Stimulated activated CD4-positive, alpha-beta T cell treated with anti-CD3 and anti-CD28 coated beads, Interleukin-4, amount 100 ng/mL, for 1 hour (primary cell): Measurements from ENCODE around the gene SLC35F4.
"Not testable (repeated sequence)": the region's sequence is repeated elsewhere in the genome, so short reads cannot be mapped to it uniquely, and the experiment has no call there.

Experiments used
- DNase-seq: peaks from one replicate; pipeline ENCODE4 v3.0.0-alpha.2; 2020

SLC35F4 gene

DNA sequence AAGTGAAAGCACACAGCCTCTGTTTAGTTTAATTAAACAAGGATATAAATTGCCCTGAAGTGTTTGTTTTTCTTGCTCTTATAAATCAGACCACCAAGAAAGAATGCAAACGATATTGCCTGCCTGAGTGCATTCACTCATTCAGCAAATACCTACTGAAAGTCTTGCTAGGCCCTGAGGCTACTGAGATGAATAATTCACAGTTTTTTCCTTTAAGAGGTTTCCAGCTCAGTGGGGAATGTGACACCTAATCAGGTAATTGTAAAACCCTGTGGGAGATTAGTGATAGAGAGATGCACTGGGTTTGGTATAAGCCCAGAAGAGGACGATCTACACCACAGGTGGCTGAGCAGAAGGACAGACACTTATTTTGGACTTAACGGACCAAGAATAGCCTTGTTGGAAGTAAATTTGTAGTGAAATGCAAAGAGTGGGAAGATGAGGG lies 151.4 kb downstream of the SLC35F4 start:
- DNase-seq = no peak

GRCh38 chr14:57712698-57713097 lies 153.2 kb downstream of the SLC35F4 start:
- no peak for DNase-seq

GRCh38 chr14:57712102-57712501 lies 153.8 kb downstream of the SLC35F4 start:
- no peak for DNase-seq

DNA sequence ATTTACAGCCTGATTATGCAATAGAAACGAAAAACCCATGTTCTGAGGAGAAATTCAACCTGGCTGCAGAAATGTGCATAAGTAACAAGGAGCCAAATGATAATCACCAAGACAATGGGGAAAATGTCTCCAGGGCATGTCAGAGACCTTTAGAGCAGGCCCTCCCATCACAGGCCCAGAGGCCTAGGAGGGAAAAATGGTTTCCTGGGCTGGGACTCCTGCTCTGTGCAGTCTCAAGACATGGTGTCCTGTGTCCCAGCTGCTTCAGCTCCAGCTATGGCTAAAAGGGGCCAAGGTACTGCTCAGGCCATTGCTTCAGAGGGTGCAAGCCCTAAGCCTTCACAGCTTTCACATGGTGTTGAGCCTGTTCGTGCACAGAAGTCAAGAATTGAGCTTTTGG lies 156.0 kb downstream of the SLC35F4 start:
- no peak for DNase-seq

GRCh38 chr14:57709086-57709485 lies 156.8 kb downstream of the SLC35F4 start:
- not testable (repeated sequence) for DNase-seq

DNA sequence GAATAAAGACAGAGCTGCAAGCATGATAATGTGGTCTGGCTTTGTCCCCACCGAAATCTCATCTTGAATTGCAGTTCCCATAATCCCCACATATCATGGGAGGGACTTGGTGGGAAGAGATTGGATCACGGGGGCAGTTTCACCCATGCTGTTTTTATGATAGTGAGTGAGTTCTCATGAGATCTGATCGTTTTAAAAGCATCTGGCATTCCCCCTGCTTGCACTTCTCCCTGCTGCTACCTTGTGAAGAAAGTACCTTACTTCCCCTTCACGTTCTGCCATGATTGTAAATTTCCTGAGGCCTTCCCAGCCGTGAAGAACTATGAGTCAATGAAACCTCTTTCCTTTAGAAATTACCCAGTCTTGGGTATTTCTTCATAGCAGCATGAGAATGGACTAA lies 158.7 kb downstream of the SLC35F4 start:
- DNase-seq = no peak

GRCh38 chr14:57704763-57705162 lies 161.1 kb downstream of the SLC35F4 start:
- no peak for DNase-seq

DNA sequence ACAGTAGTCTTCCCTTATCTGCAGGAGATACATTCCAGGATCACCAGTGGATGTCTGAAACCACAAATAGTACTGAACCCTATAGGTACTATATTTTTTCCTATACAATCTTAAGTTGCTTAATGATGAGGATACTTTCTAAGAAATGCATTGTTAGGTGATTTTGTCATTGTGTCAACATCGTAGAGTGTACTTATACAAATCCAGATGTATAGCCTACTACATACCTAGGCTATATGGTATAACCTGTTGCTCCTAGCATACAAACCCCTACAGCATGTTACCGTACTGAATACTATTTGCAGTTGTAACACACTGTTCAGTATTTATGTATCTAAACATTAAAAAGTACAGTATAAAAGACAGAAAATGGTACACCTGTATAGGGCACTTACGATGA lies 165.9 kb downstream of the SLC35F4 start:
- DNase-seq = no peak

GRCh38 chr14:57692671-57693070 lies 173.2 kb downstream of the SLC35F4 start:
- no peak for DNase-seq

DNA sequence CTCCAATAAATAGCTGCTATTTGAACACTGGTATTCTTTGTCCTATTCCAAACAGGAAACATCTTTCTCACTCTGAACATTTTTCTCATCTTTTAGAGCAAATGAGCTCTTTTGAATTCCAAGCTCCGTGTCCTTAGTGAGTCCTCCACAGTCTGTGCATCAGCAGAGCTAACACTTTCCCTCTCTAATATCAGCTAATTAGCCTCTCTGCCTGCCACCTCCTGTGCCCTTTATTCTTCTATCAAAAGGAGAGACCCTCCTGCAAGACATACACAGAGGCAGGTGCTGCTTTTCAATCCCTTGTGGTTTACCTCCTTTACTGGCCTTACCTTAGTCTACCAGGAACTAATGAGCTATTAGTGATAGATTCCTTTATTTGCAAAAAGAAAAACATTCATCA lies 178.5 kb downstream of the SLC35F4 start:
- no peak for DNase-seq

GRCh38 chr14:57686304-57686703 lies 179.6 kb downstream of the SLC35F4 start:
- no peak for DNase-seq

DNA sequence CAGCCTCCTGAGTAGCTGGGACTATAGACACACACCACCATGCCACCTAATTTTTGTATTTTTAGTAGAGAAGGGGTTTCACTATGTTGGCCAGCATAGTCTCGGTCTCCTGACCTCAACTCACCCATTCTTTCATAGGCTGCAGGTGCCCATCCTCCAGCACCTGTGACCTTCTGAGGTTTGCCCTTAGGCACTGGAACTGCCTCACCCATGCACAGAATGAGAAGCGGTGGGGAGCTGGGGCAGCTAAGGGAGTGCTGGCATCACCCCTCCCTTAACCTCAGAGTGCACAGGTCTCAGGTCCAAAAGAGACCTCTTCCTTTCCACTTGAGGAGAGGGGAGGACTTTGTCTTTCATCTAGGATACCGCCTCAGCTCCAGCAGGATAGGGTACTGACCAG lies 194.9 kb downstream of the SLC35F4 start:
- no peak for DNase-seq

- DNase-seq = no peak
Measured at GRCh38 chr14:57660208-57660607, 205.7 kb downstream of the SLC35F4 start.

DNA sequence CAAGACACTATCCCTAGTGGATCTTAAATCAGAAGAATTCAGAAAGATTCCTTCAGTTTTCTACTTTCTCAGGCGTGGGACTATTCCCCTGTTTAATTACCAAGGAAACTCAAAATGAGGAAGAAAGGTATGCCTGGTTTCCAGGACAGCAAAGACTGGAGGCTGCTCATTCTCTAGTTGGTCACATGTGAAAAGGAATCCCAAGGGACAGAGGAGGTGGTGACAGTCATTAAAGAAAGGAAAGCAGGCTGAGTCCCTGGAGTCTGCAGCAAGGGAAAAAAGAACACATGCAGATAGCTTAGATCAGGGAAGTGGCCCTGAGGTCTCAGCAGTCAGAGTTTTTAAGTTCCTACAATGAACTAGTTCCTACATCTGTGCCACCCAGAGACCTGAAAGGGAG lies 206.8 kb downstream of the SLC35F4 start:
- no peak for DNase-seq

DNA sequence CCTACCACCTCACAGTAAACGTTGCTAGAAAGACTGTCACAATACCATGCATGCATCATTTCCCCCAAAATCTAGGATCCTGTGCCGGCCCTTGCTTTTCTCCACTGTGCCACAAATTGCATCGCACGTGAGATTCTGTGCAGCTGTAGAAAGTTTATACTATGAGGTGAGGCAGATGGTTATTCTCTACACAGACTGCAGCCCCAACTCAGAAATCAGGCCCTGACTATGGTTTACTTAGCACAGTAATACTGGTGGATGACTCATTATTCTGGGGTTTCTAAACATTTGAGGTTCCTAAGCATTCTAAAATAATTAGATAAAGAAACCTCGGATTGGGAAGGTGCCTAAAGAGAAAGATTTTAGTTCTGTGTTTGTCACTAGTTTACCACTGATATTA lies 208.4 kb downstream of the SLC35F4 start:
- no peak for DNase-seq

DNA sequence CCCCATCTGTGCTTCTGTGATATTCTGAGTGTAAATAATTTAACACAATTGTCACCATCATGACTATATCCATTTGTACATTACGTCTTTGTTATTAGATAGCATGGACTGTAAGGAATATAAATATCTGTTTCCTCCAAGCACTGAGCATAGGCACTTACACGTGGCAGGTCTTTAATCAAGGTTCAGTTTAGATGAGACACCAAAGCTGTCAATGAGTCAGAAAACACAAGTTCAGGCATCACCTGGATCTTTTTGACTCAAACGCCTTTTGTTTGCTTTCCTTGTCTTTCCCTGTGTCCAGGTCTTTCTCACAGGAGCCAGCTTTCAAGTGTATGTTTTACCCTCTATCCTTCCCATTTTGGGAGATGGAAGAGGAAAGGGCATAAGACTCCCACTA lies 209.0 kb downstream of the SLC35F4 start:
- DNase-seq = no peak

DNA sequence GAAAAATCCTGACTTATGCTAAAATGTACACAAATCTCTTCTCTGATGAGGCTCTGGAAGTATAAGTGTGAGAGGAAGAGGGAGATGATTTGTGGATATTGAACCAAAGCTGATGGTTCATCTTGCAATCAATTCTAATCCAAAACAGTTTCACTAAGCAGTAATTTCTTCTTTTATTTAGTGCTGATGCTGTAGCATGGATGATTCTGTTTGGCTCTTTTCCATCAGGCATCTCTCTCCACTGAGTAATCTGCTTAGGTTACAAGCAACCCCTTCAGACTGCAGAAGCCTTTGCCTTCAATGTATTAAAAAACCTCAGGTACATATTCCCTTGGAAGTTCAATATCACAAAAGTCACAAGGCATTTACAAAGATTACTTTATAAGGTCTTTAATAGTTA lies 213.1 kb downstream of the SLC35F4 start:
- DNase-seq = no peak

DNA sequence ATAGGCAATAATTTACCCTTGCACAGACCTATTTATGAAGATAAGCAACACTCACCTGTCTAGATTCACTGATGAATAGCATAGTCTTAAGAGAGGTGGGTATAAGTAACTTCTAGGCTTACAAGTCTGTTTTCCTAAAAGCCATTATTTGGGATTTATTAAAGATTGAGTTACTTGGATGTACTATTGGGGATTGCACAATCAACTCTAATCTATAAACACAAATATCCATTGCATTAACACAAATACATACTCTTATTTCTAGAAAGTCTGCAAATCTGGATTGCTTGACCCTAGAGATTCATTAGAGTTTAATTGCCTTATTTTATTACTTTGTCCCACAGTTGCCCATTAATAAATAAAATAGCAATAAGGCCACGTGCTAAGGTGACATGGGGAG lies 224.1 kb downstream of the SLC35F4 start:
- DNase-seq = no peak

DNA sequence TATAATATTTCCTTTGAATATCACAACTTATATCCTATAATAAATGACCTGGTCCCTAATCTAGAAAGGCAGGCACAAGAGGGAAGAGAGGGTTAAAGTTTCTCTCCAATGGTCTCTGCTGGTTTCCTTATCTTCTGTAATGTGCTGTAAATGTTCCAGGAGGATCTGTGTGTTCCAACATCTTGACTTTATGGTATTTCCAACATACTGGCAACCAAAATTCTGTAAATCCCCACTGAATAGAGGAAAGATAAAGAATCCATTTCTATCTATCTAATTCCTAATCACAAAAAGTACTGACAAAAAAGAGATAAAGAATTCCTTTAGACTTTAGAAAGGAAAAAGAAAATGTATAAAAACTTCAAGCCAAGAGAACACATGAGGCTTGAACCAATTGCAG lies 225.9 kb downstream of the SLC35F4 start:
- no peak for DNase-seq

DNA sequence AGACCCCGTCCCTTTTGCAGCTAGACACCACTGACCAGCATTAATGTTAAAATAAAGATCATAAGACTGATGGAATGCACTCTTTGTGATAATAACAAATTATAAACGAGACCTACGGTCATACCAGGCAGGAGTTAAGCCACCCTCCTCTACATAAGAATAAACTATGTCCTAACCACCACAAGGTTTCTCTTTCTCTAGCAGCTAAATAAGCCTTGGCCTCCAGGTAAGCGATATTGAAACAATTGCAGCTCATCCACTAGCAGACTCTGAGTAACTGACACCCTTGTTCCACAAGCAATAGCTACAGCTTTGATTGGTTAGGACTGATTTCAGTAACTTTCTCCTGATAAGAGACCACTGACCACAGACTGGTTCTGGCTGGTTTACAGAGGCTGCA lies 228.0 kb downstream of the SLC35F4 start:
- no peak for DNase-seq

- DNase-seq = no peak
Measured at GRCh38 chr14:57634335-57634734, 231.6 kb downstream of the SLC35F4 start.

DNA sequence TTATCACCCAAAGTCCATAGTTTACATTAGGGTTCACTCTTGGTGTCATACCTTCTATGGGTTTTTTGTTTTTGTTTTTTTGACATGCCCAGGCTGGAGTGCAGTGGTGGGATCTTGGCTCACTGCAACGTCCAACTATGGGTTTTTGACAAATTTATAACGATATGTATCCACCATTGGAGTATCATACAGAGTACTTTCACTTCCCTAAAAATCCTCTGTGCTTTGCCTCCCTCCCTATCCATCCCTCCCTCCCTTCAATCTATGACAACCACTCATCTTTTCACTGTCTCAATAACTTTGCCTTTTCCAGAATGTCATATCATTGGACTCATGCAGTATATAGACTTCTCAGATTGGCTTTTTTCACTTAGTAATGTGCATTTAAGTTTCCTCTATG lies 233.2 kb downstream of the SLC35F4 start:
- DNase-seq = no peak

- no peak for DNase-seq
Measured at GRCh38 chr14:57617510-57617909, 248.4 kb downstream of the SLC35F4 start.

GRCh38 chr14:57612946-57613345 lies 252.9 kb downstream of the SLC35F4 start:
- DNase-seq = no peak

- DNase-seq = no peak
Measured at GRCh38 chr14:57611555-57612075, 254.3 kb downstream of the SLC35F4 start.

DNA sequence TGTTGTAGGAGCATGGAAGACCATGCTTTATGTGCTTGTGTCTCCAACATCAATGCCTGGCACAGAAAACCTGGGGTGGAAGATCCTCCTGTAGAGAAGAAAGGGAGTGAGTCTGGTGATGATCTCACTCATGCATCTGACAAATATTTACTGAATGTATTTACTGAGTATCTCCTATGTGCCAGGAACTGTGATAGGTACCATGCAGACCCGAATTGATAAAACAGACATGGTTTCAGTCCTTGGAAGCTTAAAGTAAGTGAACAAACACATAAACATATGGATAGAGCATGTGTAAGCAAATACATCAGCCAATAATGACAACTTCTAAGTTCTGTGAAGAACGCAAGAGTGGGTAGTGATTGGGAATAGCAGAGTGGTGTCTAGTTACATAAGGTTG lies 255.3 kb downstream of the SLC35F4 start:
- no peak for DNase-seq
